ENCODE results near the gene RMI2.

The RMI2 gene

GRCh38 chr16:11394593-11394960, 49.3 kb downstream of the RMI2 start:
- no peaks in the 10 kb centered on the region for H3K9me3 ChIP-seq (ENCODE audit: insufficient read depth, low read length)
- H3K27ac ChIP-seq (ENCODE audit: low read depth, low read length): no peak overlapping the region
- no peaks in the 10 kb centered on the region for H3K36me3 ChIP-seq (ENCODE audit: low read length)
- no peak overlapping the region for H2AFZ ChIP-seq (ENCODE audit: low read depth, low read length, severe bottlenecking)
- no peak overlapping the region for H3K4me2 ChIP-seq (ENCODE audit: low read depth, low read length, poor library complexity, severe bottlenecking)
- H4K20me1 ChIP-seq (ENCODE audit: low read depth, low read length): no peaks in the 10 kb centered on the region
- H3K9ac ChIP-seq (ENCODE audit: low read length): no peak overlapping the region
- H3K79me2 ChIP-seq (ENCODE audit: insufficient read depth, low read length): no peaks in the 10 kb centered on the region
- no peaks in the 10 kb centered on the region for H3K9me2 ChIP-seq (replicated peaks; ENCODE audit: insufficient read depth, low read length)
- no peak for TF ChIP-seq EZH2phosphoT487 (conservative IDR thresholded peaks at IDR 0.05; ENCODE audit: low read length)
- TF ChIP-seq, protein P1, sequence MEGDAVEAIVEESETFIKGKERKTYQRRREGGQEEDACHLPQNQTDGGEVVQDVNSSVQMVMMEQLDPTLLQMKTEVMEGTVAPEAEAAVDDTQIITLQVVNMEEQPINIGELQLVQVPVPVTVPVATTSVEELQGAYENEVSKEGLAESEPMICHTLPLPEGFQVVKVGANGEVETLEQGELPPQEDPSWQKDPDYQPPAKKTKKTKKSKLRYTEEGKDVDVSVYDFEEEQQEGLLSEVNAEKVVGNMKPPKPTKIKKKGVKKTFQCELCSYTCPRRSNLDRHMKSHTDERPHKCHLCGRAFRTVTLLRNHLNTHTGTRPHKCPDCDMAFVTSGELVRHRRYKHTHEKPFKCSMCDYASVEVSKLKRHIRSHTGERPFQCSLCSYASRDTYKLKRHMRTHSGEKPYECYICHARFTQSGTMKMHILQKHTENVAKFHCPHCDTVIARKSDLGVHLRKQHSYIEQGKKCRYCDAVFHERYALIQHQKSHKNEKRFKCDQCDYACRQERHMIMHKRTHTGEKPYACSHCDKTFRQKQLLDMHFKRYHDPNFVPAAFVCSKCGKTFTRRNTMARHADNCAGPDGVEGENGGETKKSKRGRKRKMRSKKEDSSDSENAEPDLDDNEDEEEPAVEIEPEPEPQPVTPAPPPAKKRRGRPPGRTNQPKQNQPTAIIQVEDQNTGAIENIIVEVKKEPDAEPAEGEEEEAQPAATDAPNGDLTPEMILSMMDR (IDR thresholded peaks at IDR 0.05; ENCODE audit: insufficient read depth, low read length, poor library complexity, severe bottlenecking): no peak
- H3K4me3 ChIP-seq (ENCODE audit: insufficient read depth, low read length, poor library complexity, severe bottlenecking): no peak overlapping the region
- no peaks in the 10 kb centered on the region for H3K27me3 ChIP-seq (ENCODE audit: low read length)
- no peaks in the 10 kb centered on the region for H3F3A ChIP-seq (ENCODE audit: insufficient read depth)

- H3K9me2 ChIP-seq (replicated peaks; ENCODE audit: insufficient read depth, low read length): no peaks in the 10 kb centered on the region
- H3K9me3 ChIP-seq (ENCODE audit: insufficient read depth, low read length): no peaks in the 10 kb centered on the region
- no peaks in the 10 kb centered on the region for H4K20me1 ChIP-seq (ENCODE audit: low read depth, low read length)
- no peak overlapping the region for H2AFZ ChIP-seq (ENCODE audit: low read depth, low read length, severe bottlenecking)
- H3K9ac ChIP-seq (ENCODE audit: low read length): no peak overlapping the region
- no peak overlapping the region for H3K4me3 ChIP-seq (ENCODE audit: insufficient read depth, low read length, poor library complexity, severe bottlenecking)
- no peaks in the 10 kb centered on the region for H3K27me3 ChIP-seq (ENCODE audit: low read length)
- H3K79me2 ChIP-seq (ENCODE audit: insufficient read depth, low read length): no peaks in the 10 kb centered on the region
- no peaks in the 10 kb centered on the region for H3F3A ChIP-seq (ENCODE audit: insufficient read depth)
- no peak overlapping the region for H3K27ac ChIP-seq (ENCODE audit: low read depth, low read length)
- no peaks in the 10 kb centered on the region for H3K36me3 ChIP-seq (ENCODE audit: low read length)
- no peak for TF ChIP-seq EZH2phosphoT487 (conservative IDR thresholded peaks at IDR 0.05; ENCODE audit: low read length)
- TF ChIP-seq, protein P1 (IDR thresholded peaks at IDR 0.05; ENCODE audit: insufficient read depth, low read length, poor library complexity, severe bottlenecking): no peak
- H3K4me2 ChIP-seq (ENCODE audit: low read depth, low read length, poor library complexity, severe bottlenecking): no peak overlapping the region
These were observed 50.0 kb downstream of the RMI2 start for GRCh38 chr16:11395008-11395948.

DNA sequence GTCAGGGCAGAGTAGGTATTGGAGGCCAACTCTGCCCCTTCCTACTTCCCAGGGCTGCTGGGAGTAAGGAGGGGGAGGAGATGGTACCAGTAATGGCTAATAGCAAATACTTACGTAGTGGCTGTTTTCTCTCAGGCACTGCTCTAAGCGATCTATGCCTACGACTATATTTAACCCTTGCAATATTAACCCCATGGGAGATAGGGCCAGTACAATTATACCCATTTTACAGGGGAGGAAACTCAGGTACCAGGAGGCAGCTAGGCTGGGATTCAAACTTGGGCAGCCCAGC, 50.6 kb downstream of the RMI2 start:
- Histone ChIP-seq H3F3A (ENCODE audit: insufficient read depth) (no peaks in the 10 kb centered on the region), H3K4me2 (ENCODE audit: low read depth, low read length, poor library complexity, severe bottlenecking) (no peak overlapping the region), H3K79me2 (ENCODE audit: insufficient read depth, low read length) (no peaks in the 10 kb centered on the region), H3K9ac (ENCODE audit: low read length) (no peak overlapping the region), H3K27ac (ENCODE audit: low read depth, low read length) (no peak overlapping the region), H3K9me3 (ENCODE audit: insufficient read depth, low read length) (no peaks in the 10 kb centered on the region), H3K36me3 (ENCODE audit: low read length) (no peaks in the 10 kb centered on the region), H3K27me3 (ENCODE audit: low read length) (no peaks in the 10 kb centered on the region), H3K9me2 (replicated peaks; ENCODE audit: insufficient read depth, low read length) (no peaks in the 10 kb centered on the region), H3K4me3 (ENCODE audit: insufficient read depth, low read length, poor library complexity, severe bottlenecking) (no peak overlapping the region), H2AFZ (ENCODE audit: low read depth, low read length, severe bottlenecking) (no peak overlapping the region), H4K20me1 (ENCODE audit: low read depth, low read length) (no peaks in the 10 kb centered on the region)
- no peak for TF ChIP-seq EZH2phosphoT487 (conservative IDR thresholded peaks at IDR 0.05; ENCODE audit: low read length)
- TF ChIP-seq, protein P1 (IDR thresholded peaks at IDR 0.05; ENCODE audit: insufficient read depth, low read length, poor library complexity, severe bottlenecking): no peak

All from SU-DHL-6 (cell line).